Activated CD8-positive, alpha-beta T cell treated with anti-CD3 and anti-CD28 coated beads for 36 hours (primary cell): ENCODE results near the gene SEMA5B. TPM values are rescaled to one million over a fixed set of nuclear protein-coding genes. Genes with fewer than 3 reads are reported as not detected.

Source experiments
- ATAC-seq: fragments of 200-7000 bp; cut with Tn5 transposase; one replicate; pipeline ENCODE4 v1.10.0; 2021; ENCODE audit warnings: mild to moderate bottlenecking, moderate library complexity
- CTCF ChIA-PET: fragments of 350-600 bp; sonication (Branson Sonifier 250); formaldehyde crosslinking; loops from one replicate; lab custom pipeline; 2021; ENCODE audit warnings: antibody characterized with exemption; lab: Charles Lee
- POLR2A ChIA-PET: fragments of 350-600 bp; sonication (Branson Sonifier 250); formaldehyde crosslinking; loops from one replicate; lab custom pipeline; 2021; ENCODE audit warnings: antibody characterized with exemption; lab: Charles Lee
- DNase-seq: peaks from one replicate; pipeline ENCODE4 v3.0.0-alpha.2; 2020
- H3K27ac Mint-ChIP-seq: one replicate; pipeline ENCODE4 v1.8.0; 2021; ENCODE audit warnings: mild to moderate bottlenecking, mixed read lengths
- H3K27me3 Mint-ChIP-seq: one replicate; pipeline ENCODE4 v1.8.0; 2021; ENCODE audit warnings: mixed read lengths
- H3K36me3 Mint-ChIP-seq: one replicate; pipeline ENCODE4 v1.8.0; 2021; ENCODE audit warnings: low read depth, mixed read lengths
- H3K4me1 Mint-ChIP-seq: one replicate; pipeline ENCODE4 v1.8.0; 2021; ENCODE audit warnings: low read depth, mixed read lengths
- H3K4me3 Mint-ChIP-seq: one replicate; pipeline ENCODE4 v1.8.0; 2021; ENCODE audit warnings: mild to moderate bottlenecking, moderate library complexity, mixed read lengths
- H3K9me3 Mint-ChIP-seq: one replicate; pipeline ENCODE4 v1.8.0; 2021; ENCODE audit warnings: mixed read lengths
- CTCF ChIP-seq: fragments of 200-600 bp; IDR thresholded peaks from one replicate; pipeline ENCODE4 v1.8.0; 2022; ENCODE audit warnings: antibody characterized with exemption, mild to moderate bottlenecking
- intact Hi-C: fragments of 100-400 bp; cut with micrococcal nuclease; formaldehyde crosslinking; loops from one replicate; pipeline ENCODE4 v1.10.0; 2022
- total RNA-seq, 2 experiments: library from RNA; stranded (reverse); gene quantifications; one replicate each; pipeline ENCODE4 v1.2.3, GENCODE V29; 2021

Gene SEMA5B
- total RNA-seq, 2 experiments from 2014 or later = not detected

- peaks cover 9% of the 10 kb centered on the region for H3K4me1 Mint-ChIP-seq
- ATAC-seq (no peak), DNase-seq (no peak)
- no peaks in the 10 kb centered on the region for H3K9me3 Mint-ChIP-seq
- ChIA-PET CTCF (no interaction called here), POLR2A (no interaction called here)
- no peak for TF ChIP-seq CTCF
- no peak overlapping the region for H3K4me3 Mint-ChIP-seq
- H3K36me3 Mint-ChIP-seq = no peaks in the 10 kb centered on the region
- no peak overlapping the region for H3K27ac Mint-ChIP-seq
- peaks cover 3% of the 10 kb centered on the region for H3K27me3 Mint-ChIP-seq
- intact Hi-C loops = no loop called here
Measured at GRCh38 chr3:122937745-122938144, 89.8 kb downstream of the SEMA5B start.

- peaks cover 9% of the 10 kb centered on the region for H3K4me1 Mint-ChIP-seq
- POLR2A ChIA-PET = no interaction called here
- CTCF ChIA-PET = interaction anchor here (0.8 to 1.3 kb wide), 2 partner anchors 16 to 182 kb away, joined by 3 read pairs; no protein-coding TSS in a partner anchor
- ATAC-seq (no peak), DNase-seq (no peak)
- H3K9me3 Mint-ChIP-seq = no peaks in the 10 kb centered on the region
- peaks cover 3% of the 10 kb centered on the region for H3K27me3 Mint-ChIP-seq
- no peak overlapping the region for H3K4me3 Mint-ChIP-seq
- no peak for TF ChIP-seq CTCF
- H3K36me3 Mint-ChIP-seq = no peaks in the 10 kb centered on the region
- no peak overlapping the region for H3K27ac Mint-ChIP-seq
- intact Hi-C loops = no loop called here
Measured at GRCh38 chr3:122936986-122937385, 90.6 kb downstream of the SEMA5B start.

GRCh38 chr3:122936335-122936734 lies 91.2 kb downstream of the SEMA5B start:
- ATAC-seq (no peak), DNase-seq (no peak)
- intact Hi-C loops = no loop called here
- Mint-ChIP-seq H3K27me3 (peaks cover 3% of the 10 kb centered on the region), H3K4me3 (no peak overlapping the region), H3K36me3 (no peaks in the 10 kb centered on the region), H3K9me3 (no peaks in the 10 kb centered on the region), H3K4me1 (peaks cover 7% of the 10 kb centered on the region), H3K27ac (no peak overlapping the region)
- TF ChIP-seq CTCF = no peak
- POLR2A ChIA-PET = no interaction called here
- CTCF ChIA-PET = interaction anchor here (0.8 to 1.3 kb wide), 2 partner anchors 15 to 181 kb away, joined by 3 read pairs; no protein-coding TSS in a partner anchor

GRCh38 chr3:122934251-122934650 lies 93.3 kb downstream of the SEMA5B start:
- H3K27ac Mint-ChIP-seq = no peak overlapping the region
- no peak for TF ChIP-seq CTCF
- no peak overlapping the region for H3K4me3 Mint-ChIP-seq
- peaks cover 3% of the 10 kb centered on the region for H3K27me3 Mint-ChIP-seq
- ATAC-seq (no peak), DNase-seq (no peak)
- H3K9me3 Mint-ChIP-seq = no peaks in the 10 kb centered on the region
- POLR2A ChIA-PET = no interaction called here
- intact Hi-C loops = no loop called here
- H3K36me3 Mint-ChIP-seq = no peaks in the 10 kb centered on the region
- CTCF ChIA-PET = interaction anchor here (1.4 kb wide), 1 partner anchor 9 kb away, joined by 3 read pairs; no protein-coding TSS in a partner anchor
- H3K4me1 Mint-ChIP-seq = no peaks in the 10 kb centered on the region

GRCh38 chr3:122932251-122932967 lies 95.2 kb downstream of the SEMA5B start:
- no peak overlapping the region for H3K27ac Mint-ChIP-seq
- no peaks in the 10 kb centered on the region for H3K27me3 Mint-ChIP-seq
- CTCF ChIA-PET = no interaction called here

More at GRCh38 chr3:122932251-122932967, 95.2 kb downstream of the SEMA5B start:
- Mint-ChIP-seq H3K4me1 (no peaks in the 10 kb centered on the region), H3K36me3 (no peaks in the 10 kb centered on the region), H3K9me3 (no peaks in the 10 kb centered on the region), H3K4me3 (no peak overlapping the region)
- DNase-seq (no peak), ATAC-seq (no peak)
- no peak for TF ChIP-seq CTCF
- POLR2A ChIA-PET = no interaction called here
- intact Hi-C loops = no loop called here
